OCI-LY1 (cell line): ENCODE measurements around the gene ARMC9.

ENCODE experiments used
- H2AFZ ChIP-seq: fragments of 200-600 bp; sonication (generic), shearing (Covaris generic); 2 replicates; pipeline ENCODE4 v1.6.0; 2014; ENCODE audit warnings: antibody characterized with exemption, mild to moderate bottlenecking, low read length
- H3F3A ChIP-seq: fragments of 200-600 bp; sonication (generic), shearing (Covaris generic); 2 replicates; pipeline ENCODE4 v1.6.0; 2014; ENCODE audit warnings: mild to moderate bottlenecking, antibody characterized with exemption, low read length, moderate library complexity; ENCODE audit not compliant: insufficient read depth
- H3K27ac ChIP-seq: fragments of 200-600 bp; sonication (generic); 2 replicates; pipeline ENCODE4 v1.5.1; 2014; ENCODE audit warnings: low read length, mixed run types, mild to moderate bottlenecking, low read depth; ENCODE audit not compliant: poor library complexity, severe bottlenecking
- H3K27me3 ChIP-seq: fragments of 200-600 bp; sonication (generic); 2 replicates; pipeline ENCODE4 v1.6.0; 2014; ENCODE audit warnings: antibody characterized with exemption, mild to moderate bottlenecking, low read length, moderate library complexity; ENCODE audit not compliant: insufficient read depth
- H3K36me3 ChIP-seq: fragments of 200-600 bp; sonication (generic); 2 replicates; pipeline ENCODE4 v1.6.1; 2014; ENCODE audit warnings: mild to moderate bottlenecking, antibody characterized with exemption, low read length, moderate library complexity, mixed read lengths; ENCODE audit not compliant: insufficient read depth
- H3K4me1 ChIP-seq: fragments of 200-600 bp; sonication (generic); 2 replicates; pipeline ENCODE4 v1.5.1; 2014; ENCODE audit warnings: mild to moderate bottlenecking, low read length, moderate library complexity; ENCODE audit not compliant: insufficient read depth, severe bottlenecking
- H3K4me2 ChIP-seq: fragments of 200-600 bp; sonication (generic), shearing (Covaris generic); 2 replicates; pipeline ENCODE4 v1.6.1; 2014; ENCODE audit warnings: low read length
- H3K4me3 ChIP-seq: fragments of 200-600 bp; sonication (generic); 2 replicates; pipeline ENCODE4 v1.5.1; 2014; ENCODE audit warnings: low read length, low read depth, mild to moderate bottlenecking, mixed read lengths; ENCODE audit not compliant: poor library complexity, severe bottlenecking
- H3K79me2 ChIP-seq: fragments of 200-600 bp; shearing (Covaris generic); 2 replicates; pipeline ENCODE4 v1.6.1; 2016; ENCODE audit warnings: mixed run types, low read length, mixed read lengths; ENCODE audit not compliant: insufficient read depth
- H3K9ac ChIP-seq: fragments of 200-600 bp; sonication (generic), shearing (Covaris generic); 2 replicates; pipeline ENCODE4 v1.6.1; 2014; ENCODE audit warnings: mild to moderate bottlenecking, low read length, mixed read lengths
- H3K9me2 ChIP-seq: fragments of 200-600 bp; sonication (generic), shearing (Covaris generic); 2 replicates; pipeline ENCODE4 v1.6.1; 2014; ENCODE audit warnings: low read depth, mild to moderate bottlenecking, low read length, mixed read lengths
- H3K9me3 ChIP-seq: fragments of 200-600 bp; shearing (Covaris generic); 2 replicates; pipeline ENCODE4 v1.6.1; 2014; ENCODE audit warnings: low read length, mixed read lengths
- H4K20me1 ChIP-seq: fragments of 200-600 bp; sonication (generic), shearing (Covaris generic); 2 replicates; pipeline ENCODE4 v1.6.0; 2016; ENCODE audit warnings: mild to moderate bottlenecking, low read length; ENCODE audit not compliant: insufficient read depth
- CTCF ChIP-seq: fragments of 200-600 bp; sonication (generic), shearing (Covaris generic); IDR thresholded peaks from 2 replicates; pipeline ENCODE4 v1.5.1; 2017; ENCODE audit warnings: mild to moderate bottlenecking, antibody characterized with exemption, low read length, moderate library complexity, mixed read lengths
- EZH2 ChIP-seq: fragments of 200-600 bp; sonication (generic), shearing (Covaris generic); IDR thresholded peaks from 2 replicates; pipeline ENCODE4 v1.8.0; 2017; ENCODE audit warnings: borderline replicate concordance, mixed run types, mild to moderate bottlenecking, antibody characterized with exemption, low read length, moderate library complexity, mixed read lengths

ARMC9 gene

GRCh38 chr2:231323316-231323715, 124.9 kb downstream of the ARMC9 start:
- Histone ChIP-seq H3K4me3 (no peak overlapping the region), H3K36me3 (no peaks in the 10 kb centered on the region)
- no peak for TF ChIP-seq CTCF
- TF ChIP-seq EZH2: no peak

GRCh38 chr2:231325826-231326225, 127.4 kb downstream of the ARMC9 start:
- no peaks in the 10 kb centered on the region for H3F3A ChIP-seq
- H3K9ac ChIP-seq: no peak overlapping the region
- no peaks in the 10 kb centered on the region for H3K27me3 ChIP-seq
- no peaks in the 10 kb centered on the region for H3K9me3 ChIP-seq
- no peaks in the 10 kb centered on the region for H3K36me3 ChIP-seq
- TF ChIP-seq EZH2: no peak
- no peak for TF ChIP-seq CTCF
- no peaks in the 10 kb centered on the region for H4K20me1 ChIP-seq
- H3K27ac ChIP-seq: no peak overlapping the region
- H2AFZ ChIP-seq: no peak overlapping the region
- no peaks in the 10 kb centered on the region for H3K79me2 ChIP-seq
- H3K4me3 ChIP-seq: no peak overlapping the region
- no peaks in the 10 kb centered on the region for H3K9me2 ChIP-seq
- H3K4me1 ChIP-seq: peaks cover 7% of the 10 kb centered on the region
- H3K4me2 ChIP-seq: no peak overlapping the region

More at GRCh38 chr2:231323316-231323715, 124.9 kb downstream of the ARMC9 start:
- Histone ChIP-seq H3K27me3 (peaks cover 3% of the 10 kb centered on the region; the same call in 1 of the 2 replicates), H3F3A (no peaks in the 10 kb centered on the region), H3K4me2 (no peak overlapping the region), H3K9ac (no peak overlapping the region), H3K79me2 (no peaks in the 10 kb centered on the region), H3K4me1 (peaks cover 7% of the 10 kb centered on the region), H2AFZ (no peak overlapping the region), H3K27ac (no peak overlapping the region), H3K9me3 (no peaks in the 10 kb centered on the region), H3K9me2 (no peaks in the 10 kb centered on the region), H4K20me1 (no peaks in the 10 kb centered on the region)

- Histone ChIP-seq H3K9me2 (no peaks in the 10 kb centered on the region), H3K27ac (no peak overlapping the region), H2AFZ (no peak overlapping the region), H4K20me1 (no peaks in the 10 kb centered on the region), H3K4me3 (no peak overlapping the region), H3F3A (no peaks in the 10 kb centered on the region), H3K9me3 (no peaks in the 10 kb centered on the region), H3K36me3 (no peaks in the 10 kb centered on the region), H3K9ac (no peak overlapping the region), H3K27me3 (no peaks in the 10 kb centered on the region), H3K79me2 (no peaks in the 10 kb centered on the region), H3K4me1 (peaks cover 7% of the 10 kb centered on the region), H3K4me2 (no peak overlapping the region)
- TF ChIP-seq CTCF: no peak
Observed at GRCh38 chr2:231326404-231326803, 128.0 kb downstream of the ARMC9 start.
